Measurements from ENCODE around the gene ANKRD13B.

The ANKRD13B gene

GRCh38 chr17:29585080-29585751, 7.7 kb upstream of the ANKRD13B start:
- TF ChIP-seq CSRNP3 (CRISPR knock-in tag; IDR thresholded peaks at IDR 0.05) (no peak), PATZ1 (CRISPR knock-in tag; IDR thresholded peaks at IDR 0.05; ENCODE audit: borderline replicate concordance) (no peak), SNAI2 (CRISPR knock-in tag; IDR thresholded peaks at IDR 0.05) (no peak), ZNF8 (CRISPR knock-in tag; IDR thresholded peaks at IDR 0.05) (no peak), OSR1 (CRISPR knock-in tag; IDR thresholded peaks at IDR 0.05) (no peak), ZC3H10 (CRISPR knock-in tag; IDR thresholded peaks at IDR 0.05) (no peak), TCF4 (CRISPR knock-in tag; IDR thresholded peaks at IDR 0.05; ENCODE audit: borderline replicate concordance) (no peak), RARB (CRISPR knock-in tag; IDR thresholded peaks at IDR 0.05) (no peak), ZFP30 (CRISPR knock-in tag; IDR thresholded peaks at IDR 0.05) (no peak), GLIS3 (CRISPR knock-in tag; IDR thresholded peaks at IDR 0.05) (no peak), ESRRG (CRISPR knock-in tag; IDR thresholded peaks at IDR 0.05) (no peak), TSHZ2 (CRISPR knock-in tag; IDR thresholded peaks at IDR 0.05) (no peak), TOX (CRISPR knock-in tag; IDR thresholded peaks at IDR 0.05; ENCODE audit: borderline replicate concordance) (no peak), BACH2 (CRISPR knock-in tag; IDR thresholded peaks at IDR 0.05; ENCODE audit: borderline replicate concordance) (no peak), ZNF565 (CRISPR knock-in tag; conservative IDR thresholded peaks at IDR 0.05; ENCODE audit: low read depth) (no peak), CSDC2 (CRISPR knock-in tag; IDR thresholded peaks at IDR 0.05) (no peak), ZFP3 (CRISPR knock-in tag; IDR thresholded peaks at IDR 0.05) (no peak)
- ATAC-seq = no peak

GRCh38 chr17:29586676-29587469, 6.1 kb upstream of the ANKRD13B start:
- ATAC-seq = no peak
- TF ChIP-seq TCF4 (CRISPR knock-in tag; IDR thresholded peaks at IDR 0.05; ENCODE audit: borderline replicate concordance) = no peak
- no peak for TF ChIP-seq ZFP3 (CRISPR knock-in tag; IDR thresholded peaks at IDR 0.05)
- no peak for TF ChIP-seq CSRNP3 (CRISPR knock-in tag; IDR thresholded peaks at IDR 0.05)
- TF ChIP-seq RARB (CRISPR knock-in tag; IDR thresholded peaks at IDR 0.05) = no peak
- TF ChIP-seq PPARA (CRISPR knock-in tag; IDR thresholded peaks at IDR 0.05; ENCODE audit: borderline replicate concordance) = no peak
- no peak for TF ChIP-seq CREB5 (CRISPR knock-in tag; IDR thresholded peaks at IDR 0.05; ENCODE audit: low read depth)
- no peak for TF ChIP-seq TSHZ2 (CRISPR knock-in tag; IDR thresholded peaks at IDR 0.05)
- no peak for TF ChIP-seq ZFP30 (CRISPR knock-in tag; IDR thresholded peaks at IDR 0.05)
- TF ChIP-seq OSR1 (CRISPR knock-in tag; IDR thresholded peaks at IDR 0.05) = no peak
- TF ChIP-seq ESRRG (CRISPR knock-in tag; IDR thresholded peaks at IDR 0.05) = no peak
- no peak for TF ChIP-seq PATZ1 (CRISPR knock-in tag; IDR thresholded peaks at IDR 0.05; ENCODE audit: borderline replicate concordance)
- no peak for TF ChIP-seq BACH2 (CRISPR knock-in tag; IDR thresholded peaks at IDR 0.05; ENCODE audit: borderline replicate concordance)
- TF ChIP-seq ISL1 (CRISPR knock-in tag; IDR thresholded peaks at IDR 0.05) = no peak
- no peak for TF ChIP-seq SNAI2 (CRISPR knock-in tag; IDR thresholded peaks at IDR 0.05)
- no peak for TF ChIP-seq ZNF8 (CRISPR knock-in tag; IDR thresholded peaks at IDR 0.05)
- no peak for TF ChIP-seq ZNF565 (CRISPR knock-in tag; conservative IDR thresholded peaks at IDR 0.05; ENCODE audit: low read depth)

Data from SK-N-SH treated with all-trans-retinoic acid at 6 μM for 48 hours (cell line).